Effector memory CD4-positive, alpha-beta T cell (primary cell): Measurements from ENCODE around the gene SLC36A2.
"Not testable (repeated sequence)": the region's sequence is repeated elsewhere in the genome, so short reads cannot be mapped to it uniquely, and the experiment has no call there.

Source experiments
- DNase-seq, 3 donors: peaks; one replicate each; pipeline ENCODE4 v3.0.0-alpha.2; 2020
- H3K27ac ChIP-seq: 2 replicates; pipeline ENCODE4 v1.7.0; 2013; ENCODE audit warnings: mild to moderate bottlenecking, low read length, moderate library complexity; ENCODE audit not compliant: insufficient read depth, poor library complexity, severe bottlenecking
- H3K27me3 ChIP-seq: replicated peaks from 2 replicates; pipeline ENCODE4 v1.7.0; 2013; ENCODE audit warnings: mild to moderate bottlenecking, low read length; ENCODE audit not compliant: insufficient read depth, control insufficient read depth, poor library complexity, severe bottlenecking
- H3K36me3 ChIP-seq: 2 replicates; pipeline ENCODE4 v1.7.0; 2013; ENCODE audit warnings: mild to moderate bottlenecking, low read length, moderate library complexity; ENCODE audit not compliant: control insufficient read depth, insufficient read depth
- H3K4me1 ChIP-seq: 2 replicates; pipeline ENCODE4 v1.7.0; 2013; ENCODE audit warnings: low read length, mild to moderate bottlenecking; ENCODE audit not compliant: control insufficient read depth, insufficient read depth, poor library complexity, severe bottlenecking
- H3K4me3 ChIP-seq: 2 replicates; pipeline ENCODE4 v1.7.0; 2013; ENCODE audit warnings: low read length, low read depth, mild to moderate bottlenecking; ENCODE audit not compliant: insufficient read depth, poor library complexity, severe bottlenecking
- H3K9me3 ChIP-seq: 2 replicates; pipeline ENCODE4 v1.7.0; 2013; ENCODE audit warnings: mild to moderate bottlenecking, low read length, moderate library complexity; ENCODE audit not compliant: control insufficient read depth

SLC36A2 gene

GRCh38 chr5:151310932-151311331 lies 36.4 kb downstream of the SLC36A2 start:
- no peaks in the 10 kb centered on the region for H3K4me1 ChIP-seq
- H3K4me3 ChIP-seq = no peak overlapping the region
- no peaks in the 10 kb centered on the region for H3K36me3 ChIP-seq
- DNase-seq = no peak
- no peaks in the 10 kb centered on the region for H3K9me3 ChIP-seq
- no peak overlapping the region for H3K27ac ChIP-seq
- no peaks in the 10 kb centered on the region for H3K27me3 ChIP-seq

GRCh38 chr5:151309821-151310220 lies 37.5 kb downstream of the SLC36A2 start:
- H3K4me1 ChIP-seq, H3K27ac ChIP-seq, H3K27me3 ChIP-seq, DNase-seq, H3K4me3 ChIP-seq, H3K9me3 ChIP-seq, H3K36me3 ChIP-seq: not testable (repeated sequence)

GRCh38 chr5:151309266-151309665 lies 38.1 kb downstream of the SLC36A2 start:
- not testable (repeated sequence) for H3K36me3 ChIP-seq, H3K4me1 ChIP-seq, H3K4me3 ChIP-seq, H3K27me3 ChIP-seq, H3K27ac ChIP-seq, H3K9me3 ChIP-seq, DNase-seq

- Histone ChIP-seq H3K27me3 (no peaks in the 10 kb centered on the region), H3K36me3 (no peaks in the 10 kb centered on the region), H3K4me1 (no peaks in the 10 kb centered on the region), H3K27ac (no peak within 1 kb of the TSS), H3K4me3 (no peak within 1 kb of the TSS), H3K9me3 (no peaks in the 10 kb centered on the region)
- DNase-seq = no peak
Observed at GRCh38 chr5:151303666-151304065, 43.7 kb downstream of the SLC36A2 start, which contains the start of gene SLC36A3. SLC36A3 (minus strand) TSS chr5:151303766; CDS start chr5:151303354, 412 bp downstream.

- no peak for DNase-seq
Observed at GRCh38 chr5:151298063-151298855, 49.1 kb downstream of the SLC36A2 start.

GRCh38 chr5:151296974-151297373 lies 50.4 kb downstream of the SLC36A2 start:
- H3K4me1 ChIP-seq = no peaks in the 10 kb centered on the region
- H3K9me3 ChIP-seq = no peaks in the 10 kb centered on the region
- H3K27me3 ChIP-seq = peaks cover 3% of the 10 kb centered on the region
- no peak overlapping the region for H3K4me3 ChIP-seq
- H3K36me3 ChIP-seq = no peaks in the 10 kb centered on the region
- DNase-seq = no peak
- H3K27ac ChIP-seq = no peak overlapping the region

More at GRCh38 chr5:151298063-151298855, 49.1 kb downstream of the SLC36A2 start:
- Histone ChIP-seq H3K9me3 (no peaks in the 10 kb centered on the region), H3K36me3 (no peaks in the 10 kb centered on the region), H3K27me3 (peaks cover 3% of the 10 kb centered on the region), H3K4me3 (no peak overlapping the region), H3K4me1 (no peaks in the 10 kb centered on the region), H3K27ac (no peak overlapping the region)

GRCh38 chr5:151296478-151296830 lies 50.9 kb downstream of the SLC36A2 start:
- Histone ChIP-seq H3K27ac (no peak overlapping the region), H3K4me3 (no peak overlapping the region), H3K9me3 (no peaks in the 10 kb centered on the region), H3K36me3 (no peaks in the 10 kb centered on the region), H3K27me3 (peaks cover 3% of the 10 kb centered on the region), H3K4me1 (no peaks in the 10 kb centered on the region)
- no peak for DNase-seq

GRCh38 chr5:151295791-151296477 lies 51.4 kb downstream of the SLC36A2 start:
- no peak overlapping the region for H3K4me3 ChIP-seq
- no peak for DNase-seq
- H3K27ac ChIP-seq = no peak overlapping the region

GRCh38 chr5:151295138-151295537 lies 52.2 kb downstream of the SLC36A2 start:
- H3K4me3 ChIP-seq = no peak overlapping the region

More at GRCh38 chr5:151295791-151296477, 51.4 kb downstream of the SLC36A2 start:
- H3K27me3 ChIP-seq = peaks cover 3% of the 10 kb centered on the region
- no peaks in the 10 kb centered on the region for H3K36me3 ChIP-seq
- H3K9me3 ChIP-seq = no peaks in the 10 kb centered on the region
- no peaks in the 10 kb centered on the region for H3K4me1 ChIP-seq

GRCh38 chr5:151293624-151294023 lies 53.7 kb downstream of the SLC36A2 start:
- peaks cover 3% of the 10 kb centered on the region for H3K27me3 ChIP-seq
- no peak overlapping the region for H3K4me3 ChIP-seq
- H3K9me3 ChIP-seq = no peaks in the 10 kb centered on the region
- H3K27ac ChIP-seq = no peak overlapping the region
- no peak for DNase-seq
- H3K36me3 ChIP-seq = no peaks in the 10 kb centered on the region
- no peaks in the 10 kb centered on the region for H3K4me1 ChIP-seq

More at GRCh38 chr5:151295138-151295537, 52.2 kb downstream of the SLC36A2 start:
- peaks cover 3% of the 10 kb centered on the region for H3K27me3 ChIP-seq
- no peaks in the 10 kb centered on the region for H3K36me3 ChIP-seq
- H3K9me3 ChIP-seq = no peaks in the 10 kb centered on the region
- H3K4me1 ChIP-seq = no peaks in the 10 kb centered on the region
- DNase-seq = no peak
- H3K27ac ChIP-seq = no peak overlapping the region
